ENCODE measurements around the gene STARD4. TPM values are rescaled to one million over a fixed set of nuclear protein-coding genes. Genes with fewer than 3 reads are reported as not detected.

STARD4 gene
- total and polyA plus RNA-seq, 9 of the 15 experiments (the other 6 are each of a cell fraction or from before 2014, with no cell fraction given), result 28.4 to 88.0 (median 34.0) TPM

DNA sequence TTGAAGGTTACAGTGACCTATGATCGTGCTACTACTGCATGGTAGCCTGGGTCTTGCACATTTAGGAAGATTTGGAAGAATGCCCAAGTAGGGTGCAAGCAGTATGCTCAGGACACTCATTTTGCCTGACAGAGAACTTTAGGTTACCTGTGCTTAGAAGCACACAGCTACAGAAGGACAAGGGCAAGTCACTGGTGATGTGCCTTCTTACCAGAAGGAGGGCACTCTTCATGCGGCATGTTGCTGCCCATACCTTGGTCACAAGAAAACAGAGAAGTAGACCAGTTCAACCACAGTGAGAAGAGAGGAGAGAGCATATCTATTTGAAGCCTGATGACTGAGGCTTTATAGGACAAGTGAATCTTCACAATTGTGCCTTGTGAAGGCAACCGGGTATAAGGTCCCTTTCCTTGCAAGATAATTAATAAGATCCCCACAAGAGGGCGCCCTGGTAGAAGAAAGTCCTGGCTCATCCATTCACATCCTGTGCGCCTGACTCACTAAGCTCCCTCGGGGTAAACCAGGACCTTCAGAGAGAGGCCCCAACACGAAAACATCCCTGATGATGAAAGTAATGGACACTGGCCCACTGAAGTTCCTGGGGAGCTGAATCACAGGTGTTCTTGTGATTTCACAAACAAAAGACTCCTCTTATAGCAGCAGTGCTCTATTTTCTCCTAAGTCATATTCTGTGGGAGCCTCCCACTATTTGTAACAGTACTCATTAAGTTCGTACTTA, 38.1 kb upstream of the STARD4 start (continued):
- TF ChIP-seq, protein P1, sequence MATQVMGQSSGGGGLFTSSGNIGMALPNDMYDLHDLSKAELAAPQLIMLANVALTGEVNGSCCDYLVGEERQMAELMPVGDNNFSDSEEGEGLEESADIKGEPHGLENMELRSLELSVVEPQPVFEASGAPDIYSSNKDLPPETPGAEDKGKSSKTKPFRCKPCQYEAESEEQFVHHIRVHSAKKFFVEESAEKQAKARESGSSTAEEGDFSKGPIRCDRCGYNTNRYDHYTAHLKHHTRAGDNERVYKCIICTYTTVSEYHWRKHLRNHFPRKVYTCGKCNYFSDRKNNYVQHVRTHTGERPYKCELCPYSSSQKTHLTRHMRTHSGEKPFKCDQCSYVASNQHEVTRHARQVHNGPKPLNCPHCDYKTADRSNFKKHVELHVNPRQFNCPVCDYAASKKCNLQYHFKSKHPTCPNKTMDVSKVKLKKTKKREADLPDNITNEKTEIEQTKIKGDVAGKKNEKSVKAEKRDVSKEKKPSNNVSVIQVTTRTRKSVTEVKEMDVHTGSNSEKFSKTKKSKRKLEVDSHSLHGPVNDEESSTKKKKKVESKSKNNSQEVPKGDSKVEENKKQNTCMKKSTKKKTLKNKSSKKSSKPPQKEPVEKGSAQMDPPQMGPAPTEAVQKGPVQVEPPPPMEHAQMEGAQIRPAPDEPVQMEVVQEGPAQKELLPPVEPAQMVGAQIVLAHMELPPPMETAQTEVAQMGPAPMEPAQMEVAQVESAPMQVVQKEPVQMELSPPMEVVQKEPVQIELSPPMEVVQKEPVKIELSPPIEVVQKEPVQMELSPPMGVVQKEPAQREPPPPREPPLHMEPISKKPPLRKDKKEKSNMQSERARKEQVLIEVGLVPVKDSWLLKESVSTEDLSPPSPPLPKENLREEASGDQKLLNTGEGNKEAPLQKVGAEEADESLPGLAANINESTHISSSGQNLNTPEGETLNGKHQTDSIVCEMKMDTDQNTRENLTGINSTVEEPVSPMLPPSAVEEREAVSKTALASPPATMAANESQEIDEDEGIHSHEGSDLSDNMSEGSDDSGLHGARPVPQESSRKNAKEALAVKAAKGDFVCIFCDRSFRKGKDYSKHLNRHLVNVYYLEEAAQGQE (IDR thresholded peaks at IDR 0.05; ENCODE audit: borderline replicate concordance), result peak; percentile 52; the same call in 1 of the 2 replicates
- TF ChIP-seq, protein P1 (CRISPR knock-in tag; IDR thresholded peaks at IDR 0.05; ENCODE audit: low read depth), result no peak
- TF ChIP-seq MXI1 (IDR thresholded peaks at IDR 0.05; ENCODE audit: low read depth, low read length), result no peak
- TF ChIP-seq, protein P2, sequence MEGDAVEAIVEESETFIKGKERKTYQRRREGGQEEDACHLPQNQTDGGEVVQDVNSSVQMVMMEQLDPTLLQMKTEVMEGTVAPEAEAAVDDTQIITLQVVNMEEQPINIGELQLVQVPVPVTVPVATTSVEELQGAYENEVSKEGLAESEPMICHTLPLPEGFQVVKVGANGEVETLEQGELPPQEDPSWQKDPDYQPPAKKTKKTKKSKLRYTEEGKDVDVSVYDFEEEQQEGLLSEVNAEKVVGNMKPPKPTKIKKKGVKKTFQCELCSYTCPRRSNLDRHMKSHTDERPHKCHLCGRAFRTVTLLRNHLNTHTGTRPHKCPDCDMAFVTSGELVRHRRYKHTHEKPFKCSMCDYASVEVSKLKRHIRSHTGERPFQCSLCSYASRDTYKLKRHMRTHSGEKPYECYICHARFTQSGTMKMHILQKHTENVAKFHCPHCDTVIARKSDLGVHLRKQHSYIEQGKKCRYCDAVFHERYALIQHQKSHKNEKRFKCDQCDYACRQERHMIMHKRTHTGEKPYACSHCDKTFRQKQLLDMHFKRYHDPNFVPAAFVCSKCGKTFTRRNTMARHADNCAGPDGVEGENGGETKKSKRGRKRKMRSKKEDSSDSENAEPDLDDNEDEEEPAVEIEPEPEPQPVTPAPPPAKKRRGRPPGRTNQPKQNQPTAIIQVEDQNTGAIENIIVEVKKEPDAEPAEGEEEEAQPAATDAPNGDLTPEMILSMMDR (IDR thresholded peaks at IDR 0.05 in 2 of 3, conservative IDR thresholded peaks at IDR 0.05 in 1 of 3; ENCODE audit: insufficient read depth in 2 of 3, low read depth in 1 of 3, low read length in 3 of 3), result peak; percentile 63 to 70 (median 69)
- TF ChIP-seq PCBP1 (IDR thresholded peaks at IDR 0.05; ENCODE audit: low read depth, low read length, poor library complexity, severe bottlenecking), result no peak
- TF ChIP-seq MCM3 (IDR thresholded peaks at IDR 0.05), result no peak
- TF ChIP-seq RB1 (IDR thresholded peaks at IDR 0.05; ENCODE audit: low read depth), result 0 out of 2 replicates have a peak, but pooled peaks have one; percentile 16
- TF ChIP-seq NCOA6 (IDR thresholded peaks at IDR 0.05), result no peak
- no peak for TF ChIP-seq LARP7 (IDR thresholded peaks at IDR 0.05)
- TF ChIP-seq BRD9 (IDR thresholded peaks at IDR 0.05; ENCODE audit: low read depth, partially characterized antibody), result no peak
- TF ChIP-seq, protein P3, sequence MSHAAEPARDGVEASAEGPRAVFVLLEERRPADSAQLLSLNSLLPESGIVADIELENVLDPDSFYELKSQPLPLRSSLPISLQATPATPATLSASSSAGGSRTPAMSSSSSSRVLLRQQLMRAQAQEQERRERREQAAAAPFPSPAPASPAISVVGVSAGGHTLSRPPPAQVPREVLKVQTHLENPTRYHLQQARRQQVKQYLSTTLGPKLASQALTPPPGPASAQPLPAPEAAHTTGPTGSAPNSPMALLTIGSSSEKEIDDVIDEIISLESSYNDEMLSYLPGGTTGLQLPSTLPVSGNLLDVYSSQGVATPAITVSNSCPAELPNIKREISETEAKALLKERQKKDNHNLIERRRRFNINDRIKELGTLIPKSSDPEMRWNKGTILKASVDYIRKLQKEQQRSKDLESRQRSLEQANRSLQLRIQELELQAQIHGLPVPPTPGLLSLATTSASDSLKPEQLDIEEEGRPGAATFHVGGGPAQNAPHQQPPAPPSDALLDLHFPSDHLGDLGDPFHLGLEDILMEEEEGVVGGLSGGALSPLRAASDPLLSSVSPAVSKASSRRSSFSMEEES (CRISPR knock-in tag; IDR thresholded peaks at IDR 0.05), result no peak
- TF ChIP-seq RAD21 (CRISPR knock-in tag; conservative IDR thresholded peaks at IDR 0.05 in 1 of 2, IDR thresholded peaks at IDR 0.05 in 1 of 2), result peak; percentile 59 to 72
- TF ChIP-seq, protein P4, sequence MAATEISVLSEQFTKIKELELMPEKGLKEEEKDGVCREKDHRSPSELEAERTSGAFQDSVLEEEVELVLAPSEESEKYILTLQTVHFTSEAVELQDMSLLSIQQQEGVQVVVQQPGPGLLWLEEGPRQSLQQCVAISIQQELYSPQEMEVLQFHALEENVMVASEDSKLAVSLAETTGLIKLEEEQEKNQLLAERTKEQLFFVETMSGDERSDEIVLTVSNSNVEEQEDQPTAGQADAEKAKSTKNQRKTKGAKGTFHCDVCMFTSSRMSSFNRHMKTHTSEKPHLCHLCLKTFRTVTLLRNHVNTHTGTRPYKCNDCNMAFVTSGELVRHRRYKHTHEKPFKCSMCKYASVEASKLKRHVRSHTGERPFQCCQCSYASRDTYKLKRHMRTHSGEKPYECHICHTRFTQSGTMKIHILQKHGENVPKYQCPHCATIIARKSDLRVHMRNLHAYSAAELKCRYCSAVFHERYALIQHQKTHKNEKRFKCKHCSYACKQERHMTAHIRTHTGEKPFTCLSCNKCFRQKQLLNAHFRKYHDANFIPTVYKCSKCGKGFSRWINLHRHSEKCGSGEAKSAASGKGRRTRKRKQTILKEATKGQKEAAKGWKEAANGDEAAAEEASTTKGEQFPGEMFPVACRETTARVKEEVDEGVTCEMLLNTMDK (IDR thresholded peaks at IDR 0.05; ENCODE audit: borderline replicate concordance, insufficient read depth, low read depth, low read length, poor library complexity, severe bottlenecking), result peak; percentile 27

All from K562 (cell line).